ENCODE results near the gene FMNL2. TPM values are rescaled to one million over a fixed set of nuclear protein-coding genes. Genes with fewer than 3 reads are reported as not detected.

The FMNL2 gene
- total RNA-seq, 1 experiment from 2014 or later, result 33.6 TPM

DNA sequence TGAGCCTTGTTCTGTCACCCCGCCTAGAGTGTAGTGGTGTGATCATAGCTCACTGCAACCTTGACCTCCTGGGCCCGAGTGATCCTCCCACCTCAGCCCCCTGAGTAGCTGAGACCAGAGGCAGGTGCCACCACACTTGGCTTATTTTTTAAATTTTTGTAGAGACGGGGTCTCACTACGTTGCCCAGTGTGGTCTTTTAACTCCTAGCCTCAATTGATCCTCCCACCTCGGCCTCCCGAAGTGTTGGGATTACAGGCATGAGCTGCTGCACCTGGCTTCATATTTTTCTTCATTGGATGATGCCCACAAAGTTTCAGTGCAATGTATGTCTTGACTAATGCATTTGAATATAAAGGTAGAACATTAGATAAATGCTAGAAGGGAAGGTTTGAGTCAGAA, 120.8 kb downstream of the FMNL2 start:
- Histone ChIP-seq H3K27me3 (ENCODE audit: control insufficient read depth, insufficient read depth, low read length) (no peaks in the 10 kb centered on the region), H3K27ac (ENCODE audit: low read length) (no peak overlapping the region), H3K4me1 (ENCODE audit: control insufficient read depth, insufficient read depth, low read length) (no peaks in the 10 kb centered on the region), H3K4me3 (ENCODE audit: low read depth in 2 of 2, low read length in 2 of 2) (no peak overlapping the region), H3K9me3 (ENCODE audit: control insufficient read depth, insufficient read depth, low read depth, low read length) (no peaks in the 10 kb centered on the region), H3K36me3 (ENCODE audit: control insufficient read depth, insufficient read depth, low read length) (no peaks in the 10 kb centered on the region)
- TF ChIP-seq TCF7L2 (IDR thresholded peaks at IDR 0.05; ENCODE audit: low read depth, low read length), result no peak
- no peak for TF ChIP-seq POLR2AphosphoS5 (IDR thresholded peaks at IDR 0.05; ENCODE audit: low read depth, low read length)
- DNase-seq (ENCODE audit: low read depth, low spot score) (no peak), ATAC-seq (no peak)
- in situ Hi-C loops (cut with HindIII; ENCODE audit: low pct_unique_long_range_greater_than_20kb, low sequenced_read_pairs), result no loop called here
- no TSS peak for BruUV-seq (replicated peaks)
- ChIA-PET POLR2A (no interaction called here), CTCF (no interaction called here)
- intact Hi-C loops (cut with micrococcal nuclease; ENCODE audit: unreplicated experiment), result no loop called here

DNA sequence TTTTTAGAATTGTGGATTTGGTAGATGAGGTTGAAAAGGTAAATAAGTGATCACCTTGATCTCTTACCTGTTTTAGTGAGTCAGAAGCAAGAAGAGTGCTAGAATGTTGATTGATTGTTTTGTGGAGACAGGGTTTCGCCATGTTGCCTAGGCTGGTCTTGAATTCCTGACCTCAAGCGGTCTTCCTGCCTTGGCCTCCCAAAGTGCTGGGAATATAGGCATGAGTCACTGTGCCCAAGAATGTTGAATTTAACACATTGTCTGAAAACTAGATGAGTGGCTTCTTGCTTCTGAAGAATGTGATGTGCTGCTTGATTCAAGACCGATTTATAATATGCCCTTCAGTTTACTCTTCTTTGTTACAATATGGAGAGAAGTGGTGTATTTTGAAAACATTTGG, 121.3 kb downstream of the FMNL2 start:
- POLR2A ChIA-PET, result no interaction called here
- no peak for ATAC-seq
- CTCF ChIA-PET, result no interaction called here

DNA sequence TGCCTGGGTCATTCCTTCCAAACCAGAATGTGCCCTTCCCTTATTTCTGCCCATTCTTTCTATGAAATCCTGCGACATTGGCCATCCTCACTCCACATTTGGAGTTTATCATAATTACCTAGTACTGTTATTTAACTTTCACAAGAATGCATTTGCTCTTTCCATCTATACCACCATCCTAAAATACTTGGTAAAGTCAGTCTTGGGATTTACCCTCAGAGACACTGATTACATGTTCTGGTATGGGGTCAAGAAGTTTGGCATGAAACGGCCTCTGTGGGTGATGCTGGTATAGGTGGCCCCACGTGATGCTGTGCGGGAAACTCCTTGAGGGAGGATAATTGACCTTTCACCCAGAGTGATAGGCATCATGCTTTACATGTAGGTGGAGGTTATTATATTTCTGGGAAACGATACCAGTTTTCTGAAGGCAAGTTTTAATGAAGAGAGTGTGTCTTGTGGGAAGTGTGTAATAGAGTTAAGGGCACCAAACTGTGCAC, 123.5 kb downstream of the FMNL2 start:
- H3K4me3 ChIP-seq (ENCODE audit: low read depth in 2 of 2, low read length in 2 of 2), result no peak overlapping the region
- H3K4me1 ChIP-seq (ENCODE audit: control insufficient read depth, insufficient read depth, low read length), result no peaks in the 10 kb centered on the region
- H3K27ac ChIP-seq (ENCODE audit: low read length), result no peak overlapping the region
- no TSS peak for BruUV-seq (replicated peaks)
- no peaks in the 10 kb centered on the region for H3K9me3 ChIP-seq (ENCODE audit: control insufficient read depth, insufficient read depth, low read depth, low read length)
- TF ChIP-seq TCF7L2 (IDR thresholded peaks at IDR 0.05; ENCODE audit: low read depth, low read length) (no peak), POLR2AphosphoS5 (IDR thresholded peaks at IDR 0.05; ENCODE audit: low read depth, low read length) (no peak), SIN3A (IDR thresholded peaks at IDR 0.05; ENCODE audit: borderline replicate concordance, insufficient read depth, low read depth, low read length) (no peak)
- TF ChIP-seq, protein P1, sequence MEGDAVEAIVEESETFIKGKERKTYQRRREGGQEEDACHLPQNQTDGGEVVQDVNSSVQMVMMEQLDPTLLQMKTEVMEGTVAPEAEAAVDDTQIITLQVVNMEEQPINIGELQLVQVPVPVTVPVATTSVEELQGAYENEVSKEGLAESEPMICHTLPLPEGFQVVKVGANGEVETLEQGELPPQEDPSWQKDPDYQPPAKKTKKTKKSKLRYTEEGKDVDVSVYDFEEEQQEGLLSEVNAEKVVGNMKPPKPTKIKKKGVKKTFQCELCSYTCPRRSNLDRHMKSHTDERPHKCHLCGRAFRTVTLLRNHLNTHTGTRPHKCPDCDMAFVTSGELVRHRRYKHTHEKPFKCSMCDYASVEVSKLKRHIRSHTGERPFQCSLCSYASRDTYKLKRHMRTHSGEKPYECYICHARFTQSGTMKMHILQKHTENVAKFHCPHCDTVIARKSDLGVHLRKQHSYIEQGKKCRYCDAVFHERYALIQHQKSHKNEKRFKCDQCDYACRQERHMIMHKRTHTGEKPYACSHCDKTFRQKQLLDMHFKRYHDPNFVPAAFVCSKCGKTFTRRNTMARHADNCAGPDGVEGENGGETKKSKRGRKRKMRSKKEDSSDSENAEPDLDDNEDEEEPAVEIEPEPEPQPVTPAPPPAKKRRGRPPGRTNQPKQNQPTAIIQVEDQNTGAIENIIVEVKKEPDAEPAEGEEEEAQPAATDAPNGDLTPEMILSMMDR (IDR thresholded peaks at IDR 0.05), result no peak
- TF ChIP-seq, protein P2, sequence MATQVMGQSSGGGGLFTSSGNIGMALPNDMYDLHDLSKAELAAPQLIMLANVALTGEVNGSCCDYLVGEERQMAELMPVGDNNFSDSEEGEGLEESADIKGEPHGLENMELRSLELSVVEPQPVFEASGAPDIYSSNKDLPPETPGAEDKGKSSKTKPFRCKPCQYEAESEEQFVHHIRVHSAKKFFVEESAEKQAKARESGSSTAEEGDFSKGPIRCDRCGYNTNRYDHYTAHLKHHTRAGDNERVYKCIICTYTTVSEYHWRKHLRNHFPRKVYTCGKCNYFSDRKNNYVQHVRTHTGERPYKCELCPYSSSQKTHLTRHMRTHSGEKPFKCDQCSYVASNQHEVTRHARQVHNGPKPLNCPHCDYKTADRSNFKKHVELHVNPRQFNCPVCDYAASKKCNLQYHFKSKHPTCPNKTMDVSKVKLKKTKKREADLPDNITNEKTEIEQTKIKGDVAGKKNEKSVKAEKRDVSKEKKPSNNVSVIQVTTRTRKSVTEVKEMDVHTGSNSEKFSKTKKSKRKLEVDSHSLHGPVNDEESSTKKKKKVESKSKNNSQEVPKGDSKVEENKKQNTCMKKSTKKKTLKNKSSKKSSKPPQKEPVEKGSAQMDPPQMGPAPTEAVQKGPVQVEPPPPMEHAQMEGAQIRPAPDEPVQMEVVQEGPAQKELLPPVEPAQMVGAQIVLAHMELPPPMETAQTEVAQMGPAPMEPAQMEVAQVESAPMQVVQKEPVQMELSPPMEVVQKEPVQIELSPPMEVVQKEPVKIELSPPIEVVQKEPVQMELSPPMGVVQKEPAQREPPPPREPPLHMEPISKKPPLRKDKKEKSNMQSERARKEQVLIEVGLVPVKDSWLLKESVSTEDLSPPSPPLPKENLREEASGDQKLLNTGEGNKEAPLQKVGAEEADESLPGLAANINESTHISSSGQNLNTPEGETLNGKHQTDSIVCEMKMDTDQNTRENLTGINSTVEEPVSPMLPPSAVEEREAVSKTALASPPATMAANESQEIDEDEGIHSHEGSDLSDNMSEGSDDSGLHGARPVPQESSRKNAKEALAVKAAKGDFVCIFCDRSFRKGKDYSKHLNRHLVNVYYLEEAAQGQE (IDR thresholded peaks at IDR 0.05; ENCODE audit: insufficient read depth in 1 of 2, low read depth in 2 of 2, low read length in 1 of 2), result no peak
- CTCF ChIA-PET, result no interaction called here
- ATAC-seq (no peak), DNase-seq (ENCODE audit: low read depth, low spot score) (no peak)
- in situ Hi-C loops (cut with HindIII; ENCODE audit: low pct_unique_long_range_greater_than_20kb, low sequenced_read_pairs) (no loop called here), intact Hi-C loops (cut with micrococcal nuclease; ENCODE audit: unreplicated experiment) (no loop called here)
- no peaks in the 10 kb centered on the region for H3K36me3 ChIP-seq (ENCODE audit: control insufficient read depth, insufficient read depth, low read length)
- no peaks in the 10 kb centered on the region for H3K27me3 ChIP-seq (ENCODE audit: control insufficient read depth, insufficient read depth, low read length)
- POLR2A ChIA-PET, result no interaction called here

More for the DNA sequence above, 121.3 kb downstream of the FMNL2 start:
- no peaks in the 10 kb centered on the region for H3K36me3 ChIP-seq (ENCODE audit: control insufficient read depth, insufficient read depth, low read length)
- no peak overlapping the region for H3K4me3 ChIP-seq (ENCODE audit: low read depth in 2 of 2, low read length in 2 of 2)
- no peaks in the 10 kb centered on the region for H3K9me3 ChIP-seq (ENCODE audit: control insufficient read depth, insufficient read depth, low read depth, low read length)
- no peak overlapping the region for H3K27ac ChIP-seq (ENCODE audit: low read length)
- in situ Hi-C loops (cut with HindIII; ENCODE audit: low pct_unique_long_range_greater_than_20kb, low sequenced_read_pairs) (no loop called here), intact Hi-C loops (cut with micrococcal nuclease; ENCODE audit: unreplicated experiment) (no loop called here)
- TF ChIP-seq SIN3A (IDR thresholded peaks at IDR 0.05; ENCODE audit: borderline replicate concordance, insufficient read depth, low read depth, low read length), result no peak
- no peak for DNase-seq (ENCODE audit: low read depth, low spot score)
- no TSS peak for BruUV-seq (replicated peaks)
- no peaks in the 10 kb centered on the region for H3K4me1 ChIP-seq (ENCODE audit: control insufficient read depth, insufficient read depth, low read length)
- H3K27me3 ChIP-seq (ENCODE audit: control insufficient read depth, insufficient read depth, low read length), result no peaks in the 10 kb centered on the region

All from Panc1 (cell line).